ENCODE data around the gene CFAP77.

GRCh38 chr9:132441404-132441803, 31.4 kb downstream of the CFAP77 start:
- no peak for TF ChIP-seq CTCF (conservative IDR thresholded peaks at IDR 0.05 in 1 of 2, IDR thresholded peaks at IDR 0.05 in 1 of 2; ENCODE audit: extremely low read depth in 1 of 2, insufficient read depth in 1 of 2, low read depth in 1 of 2, low read length in 2 of 2)
- TF ChIP-seq EZH2 (IDR thresholded peaks at IDR 0.05; ENCODE audit: borderline replicate concordance, low read length), result no peak
